Adrenal gland (tissue), 12 donors: ENCODE results near the gene FBLN1. TPM values are rescaled to one million over a fixed set of nuclear protein-coding genes. Genes with fewer than 3 reads are reported as not detected.

ENCODE experiments used
- DNase-seq, 7 donors: peaks; one replicate each; pipeline ENCODE4 v3.0.0-alpha.2; 2019 to 2020
- H3K27ac ChIP-seq, 5 donors: fragments of 200-600 bp; sonication (generic) in 4 of 5; 1 replicate in 3 of 5; 2 replicates in 2 of 5; pipeline versions ENCODE4 v1.5.1 to v1.8.0; 2016 to 2020; ENCODE audit warnings: mild to moderate bottlenecking in 1 of 5
- H3K27me3 ChIP-seq: fragments of 200-600 bp; 2 replicates; pipeline ENCODE4 v1.8.0; 2021
- H3K36me3 ChIP-seq, 2 donors: fragments of 200-600 bp; replicated peaks in 1 of 2; 1 replicate in 1 of 2; 2 replicates in 1 of 2; pipeline versions ENCODE4 v1.5.1 to v1.8.0; 2018 to 2022
- H3K4me1 ChIP-seq, 2 donors: fragments of 200-600 bp; replicated peaks in 1 of 2; 1 replicate in 1 of 2; 2 replicates in 1 of 2; pipeline versions ENCODE4 v1.5.1 to v1.8.0; 2018 to 2021
- H3K4me3 ChIP-seq, 4 donors: fragments of 200-600 bp; sonication (generic) in 3 of 4; one replicate each; pipeline ENCODE4 v1.5.1; 2016 to 2018
- H3K9me3 ChIP-seq, 3 donors: fragments of 200-600 bp; sonication (generic) in 1 of 3; replicated peaks in 1 of 3; 1 replicate in 2 of 3; 2 replicates in 1 of 3; pipeline versions ENCODE4 v1.5.1 to v1.8.0; 2016 to 2021
- POLR2A ChIP-seq, 2 donors: fragments of 450-650 bp; IDR thresholded peaks; one replicate each; pipeline ENCODE4 v1.6.1; 2017; ENCODE audit warnings: antibody characterized with exemption in 2 of 2, mild to moderate bottlenecking in 2 of 2, moderate library complexity in 1 of 2
- whole genome bisulfite sequencing, 4 donors: extraction: QIAGEN DNeasy Blood & Tissue Kit in 2 of 4; methylation state at CpG; one replicate each; pipeline versions ENCODE4 v1.1.5 to v1.1.7; 2013 to 2017; 5-methylcytosine and 5-hydroxymethylcytosine counted together
- intact Hi-C, 2 donors: fragments of 100-400 bp; cut with DNase I; formaldehyde crosslinking; loops; one replicate each; pipeline versions ENCODE4 v1.14.1 to v1.15.0; 2022 to 2023
- polyA plus RNA-seq, 3 donors: library from polyadenylated mRNA; stranded (reverse); fragments of 200-250 nt in 2 of 3; fragments of 350-450 nt in 1 of 3; fragmentation: Illumina TruSeq in 1 of 3; extraction: RNeasy Lipid Tissue Mini Kit (QIAGEN cat#74804) in 1 of 3; gene quantifications; one replicate each; pipeline ENCODE4 v1.2.3, GENCODE V29; 2013 to 2014
- total RNA-seq, 9 donors: library from RNA; depleted of rRNA in 4 of 9; stranded (reverse); fragments of >200 nt in 4 of 9; fragments of 120-200 nt in 1 of 9; fragmentation: NEBNext Ultra II Directional in 1 of 9; extraction: Animal tissue kit (Norgen Biotek cat#: 25700) in 1 of 9; gene quantifications; one replicate each; pipeline versions ENCODE4 v1.1.0 to v1.2.4, GENCODE V29; 2013 to 2023
- TF ChIP-seq, protein P1 (sequence below), 6 experiments: fragments of 450-650 bp in 4 of 6; fragments of 200-600 bp in 2 of 6; sonication (generic) in 1 of 6; IDR thresholded peaks; 1 replicate in 5 of 6; 2 replicates in 1 of 6; pipeline versions ENCODE4 v1.5.1 to v1.8.0; 2016 to 2021; ENCODE audit warnings: antibody characterized with exemption in 6 of 6, mild to moderate bottlenecking in 2 of 6, moderate library complexity in 1 of 6
- donor health status: healthy with polysubstance abuse.
- donor health status: Bipolar disorder and iron deficiency.
- donor health status: DM: yes; HTN: yes; CAD: no.
- donor health status: DM: no; HTN: no; CAD: no.
- donor health status: DM: no; HTN: no; CAD: no.
- donor health status: DM: yes; HTN: yes; CAD: no.

FBLN1 gene
- total and polyA plus RNA-seq, 12 donors: 13.0 to 387 (median 148) TPM

DNA sequence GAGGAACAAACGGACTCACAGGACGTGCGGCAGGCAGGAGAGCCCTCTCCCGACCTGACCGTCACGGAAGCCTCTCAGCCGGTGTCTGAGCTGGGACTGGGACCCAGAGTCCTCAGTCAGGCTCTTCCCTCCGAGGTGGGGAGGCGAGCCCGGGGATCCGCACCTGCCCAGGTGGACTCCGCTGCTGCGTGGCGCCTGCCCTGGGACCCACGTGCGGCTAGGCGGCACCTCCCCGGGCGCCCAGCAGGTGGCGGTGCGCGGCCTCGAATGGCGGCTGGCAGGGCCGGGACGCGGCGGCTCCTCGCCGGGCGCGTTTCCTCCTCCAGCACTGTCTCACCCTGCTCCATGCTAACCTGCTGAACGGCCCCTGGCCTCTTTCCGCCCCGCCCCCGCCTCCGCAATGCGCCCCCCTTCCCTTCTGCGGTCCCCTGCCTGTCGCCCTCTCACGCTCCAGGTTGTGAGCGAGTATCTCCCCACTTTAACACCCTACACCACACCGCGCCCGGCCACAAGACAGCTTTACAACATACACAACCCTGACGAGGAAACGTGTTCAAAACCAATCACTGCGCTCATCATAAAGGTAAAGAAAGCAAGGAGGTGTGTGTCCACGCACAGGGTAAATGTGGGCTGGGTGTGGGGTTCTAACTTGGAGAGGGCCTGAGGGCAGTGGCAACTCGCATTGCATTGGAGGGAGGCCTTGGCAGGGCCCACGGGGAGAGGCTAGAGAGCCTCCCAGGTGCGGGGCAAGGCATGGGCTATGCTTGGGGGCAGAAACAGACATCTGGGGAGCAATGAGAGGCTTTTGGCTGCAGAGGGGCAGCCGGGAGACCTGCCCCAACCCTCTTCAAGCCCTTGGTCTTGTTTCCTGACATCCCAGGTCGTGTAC lies 143.1 kb downstream of the FBLN1 start:
- H3K4me1 ChIP-seq: peaks cover 0 to 6% of the 10 kb centered on the region in 2 donors
- no peak overlapping the region for H3K27ac ChIP-seq
- H3K36me3 ChIP-seq: no peaks in the 10 kb centered on the region
- no peak overlapping the region for H3K4me3 ChIP-seq
- H3K27me3 ChIP-seq: peaks cover 15% of the 10 kb centered on the region
- WGBS, 4 donors: 22 to 65% (median 39%) methylated on average over 17 to 54 of the region's 54 CpGs
- intact Hi-C loops: loop anchor here in 1 of 2 donors (5.0 to 10.0 kb wide), 2 partner anchors 68 to 189 kb away; no protein-coding TSS in a partner anchor
- TF ChIP-seq POLR2A (IDR thresholded peaks at IDR 0.05): no peak
- TF ChIP-seq, protein P1, sequence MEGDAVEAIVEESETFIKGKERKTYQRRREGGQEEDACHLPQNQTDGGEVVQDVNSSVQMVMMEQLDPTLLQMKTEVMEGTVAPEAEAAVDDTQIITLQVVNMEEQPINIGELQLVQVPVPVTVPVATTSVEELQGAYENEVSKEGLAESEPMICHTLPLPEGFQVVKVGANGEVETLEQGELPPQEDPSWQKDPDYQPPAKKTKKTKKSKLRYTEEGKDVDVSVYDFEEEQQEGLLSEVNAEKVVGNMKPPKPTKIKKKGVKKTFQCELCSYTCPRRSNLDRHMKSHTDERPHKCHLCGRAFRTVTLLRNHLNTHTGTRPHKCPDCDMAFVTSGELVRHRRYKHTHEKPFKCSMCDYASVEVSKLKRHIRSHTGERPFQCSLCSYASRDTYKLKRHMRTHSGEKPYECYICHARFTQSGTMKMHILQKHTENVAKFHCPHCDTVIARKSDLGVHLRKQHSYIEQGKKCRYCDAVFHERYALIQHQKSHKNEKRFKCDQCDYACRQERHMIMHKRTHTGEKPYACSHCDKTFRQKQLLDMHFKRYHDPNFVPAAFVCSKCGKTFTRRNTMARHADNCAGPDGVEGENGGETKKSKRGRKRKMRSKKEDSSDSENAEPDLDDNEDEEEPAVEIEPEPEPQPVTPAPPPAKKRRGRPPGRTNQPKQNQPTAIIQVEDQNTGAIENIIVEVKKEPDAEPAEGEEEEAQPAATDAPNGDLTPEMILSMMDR (IDR thresholded peaks at IDR 0.05): peak; percentile 59 to 99 (median 82)
- peak; percentile 46 to 78 (median 74) for DNase-seq
- no peaks in the 10 kb centered on the region for H3K9me3 ChIP-seq

DNA sequence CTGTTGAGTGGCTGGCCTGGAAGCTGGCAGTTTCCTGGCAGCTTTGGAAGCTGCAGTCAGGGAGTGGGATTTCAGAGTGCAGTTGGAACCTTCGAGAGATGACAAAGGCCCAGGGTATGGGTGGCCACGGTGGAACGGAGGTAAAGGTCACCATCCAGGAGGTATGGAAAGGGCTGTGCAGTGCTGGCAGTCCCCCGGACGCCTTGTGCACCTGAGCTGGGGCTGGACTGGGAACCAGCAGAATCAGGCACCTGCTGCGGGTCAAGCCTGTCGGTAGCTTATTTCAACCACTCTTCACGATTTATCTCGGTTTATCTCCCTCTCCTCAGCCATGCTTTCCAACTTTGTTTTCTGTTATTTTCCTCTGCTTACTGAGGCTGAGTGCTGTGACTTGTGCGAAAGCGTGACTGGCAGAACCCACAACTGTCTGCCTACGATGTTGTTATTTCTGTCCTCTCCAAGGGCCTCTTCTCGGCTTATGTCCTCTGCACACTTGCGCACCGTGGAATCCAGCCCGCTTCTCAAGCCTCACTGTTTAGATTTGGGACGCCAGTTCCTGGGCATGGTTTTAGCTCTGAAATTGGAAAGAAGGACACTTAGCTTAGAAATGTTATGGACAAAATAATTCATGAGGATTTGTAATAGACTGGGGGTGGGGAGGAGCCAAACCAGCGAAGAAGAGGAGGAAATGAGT lies 145.0 kb downstream of the FBLN1 start:
- Histone ChIP-seq H3K36me3 (no peaks in the 10 kb centered on the region), H3K27ac (no peak overlapping the region), H3K27me3 (peaks cover 7% of the 10 kb centered on the region), H3K9me3 (no peaks in the 10 kb centered on the region), H3K4me1 (peaks cover 0 to 6% of the 10 kb centered on the region in 2 donors), H3K4me3 (no peak overlapping the region)
- 87 to 88% (median 88%) methylated on average over 15 to 18 of the region's 18 CpGs for WGBS, 4 donors
- peak in 1 of 7 donors; percentile 23 for DNase-seq
- intact Hi-C loops: loop anchor here in 1 of 2 donors (5.0 to 10.0 kb wide), 2 partner anchors 70 to 187 kb away; no protein-coding TSS in a partner anchor
- TF ChIP-seq, protein P1 (IDR thresholded peaks at IDR 0.05): no peak
- no peak for TF ChIP-seq POLR2A (IDR thresholded peaks at IDR 0.05)

DNA sequence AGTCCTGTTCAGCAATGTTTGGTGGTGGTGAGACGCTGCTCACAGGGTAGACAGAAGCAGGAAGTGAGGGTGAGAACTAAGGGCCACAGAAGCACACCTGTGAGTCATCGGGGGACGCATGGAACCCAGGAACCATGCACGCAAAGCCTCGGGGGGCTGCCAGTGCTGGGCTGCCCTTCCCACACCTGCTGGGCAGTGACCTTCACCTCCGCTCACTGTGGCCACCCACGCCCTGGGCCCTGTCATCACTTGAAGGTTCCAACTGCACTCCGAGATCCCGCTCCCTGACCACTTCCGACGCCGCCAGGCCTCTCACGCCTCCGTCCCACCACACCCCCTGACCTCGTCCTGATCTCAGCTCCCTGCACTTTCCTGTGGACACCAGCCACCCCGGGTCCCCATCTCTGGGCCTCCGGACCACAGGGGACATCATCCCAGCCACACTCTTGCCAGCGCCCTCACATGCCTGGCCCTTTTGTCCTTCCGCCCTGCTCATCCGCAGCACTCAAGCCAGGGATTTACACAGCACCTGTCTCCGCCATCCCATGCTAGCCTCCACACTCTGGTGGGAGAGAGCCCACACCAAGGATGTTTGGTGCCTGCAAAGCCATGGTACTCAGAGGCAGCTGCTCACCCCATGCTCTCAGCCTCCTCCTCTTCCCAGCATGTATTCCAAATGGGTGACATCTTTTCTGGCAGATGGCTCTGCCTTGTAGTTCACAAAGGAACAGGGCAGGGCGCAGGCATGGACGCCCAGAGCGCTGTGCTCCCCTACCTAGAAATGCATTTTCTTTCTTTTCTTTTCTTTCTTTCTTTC lies 145.8 kb downstream of the FBLN1 start:
- H3K9me3 ChIP-seq: no peaks in the 10 kb centered on the region
- peaks cover 0 to 6% of the 10 kb centered on the region in 2 donors for H3K4me1 ChIP-seq
- intact Hi-C loops: loop anchor here in 1 of 2 donors (5.0 to 10.0 kb wide), 2 partner anchors 71 to 186 kb away; no protein-coding TSS in a partner anchor
- H3K4me3 ChIP-seq: no peak overlapping the region
- WGBS, 4 donors: 79 to 87% (median 81%) methylated on average over 24 of the region's 24 CpGs
- peaks cover 7% of the 10 kb centered on the region for H3K27me3 ChIP-seq
- TF ChIP-seq, protein P1 (IDR thresholded peaks at IDR 0.05): no peak
- TF ChIP-seq POLR2A (IDR thresholded peaks at IDR 0.05): no peak
- no peaks in the 10 kb centered on the region for H3K36me3 ChIP-seq
- DNase-seq: peak in 1 of 7 donors; percentile 39
- no peak overlapping the region for H3K27ac ChIP-seq
